H1 (cell line): Measurements from ENCODE around the gene AAMP. TPM values are rescaled to one million over a fixed set of nuclear protein-coding genes. Genes with fewer than 3 reads are reported as not detected.
A peak's percentile ranks its signal among the peaks of the same experiment; 100 is the strongest.

ENCODE experiments used
- CTCF ChIA-PET: fragments of 300-600 bp; sonication (Branson Sonifier 250); formaldehyde crosslinking; loops from one replicate; lab custom pipeline; 2021; ENCODE audit not compliant: partially characterized antibody; lab: Charles Lee
- POLR2A ChIA-PET: fragments of 300-600 bp; sonication (Branson Sonifier 250); formaldehyde crosslinking; loops from one replicate; lab custom pipeline; 2021; ENCODE audit warnings: inconsistent platforms; ENCODE audit not compliant: partially characterized antibody; lab: Charles Lee
- DNase-seq, 2 experiments: peaks; one replicate each; pipeline versions ENCODE4 v3.0.0 to v3.0.0-alpha.2; 2010 to 2022; ENCODE audit warnings: low spot score in 2 of 2, low read depth in 1 of 2, mixed read lengths in 1 of 2
- FAIRE-seq: peaks from 2 replicates; lab custom pipeline; 2011; peaks lifted over from hg19 to GRCh38; lab: Jason Lieb, UNC
- H2AFZ ChIP-seq: 2 replicates; pipeline ENCODE4 v1.8.1; 2012; ENCODE audit warnings: low read length, inconsistent platforms
- H2AK5ac ChIP-seq: 2 replicates; pipeline ENCODE4 v1.6.1; 2013; ENCODE audit warnings: low read depth, low read length
- H2BK120ac ChIP-seq: replicated peaks from 2 replicates; pipeline ENCODE3; 2013; ENCODE audit warnings: low read depth, low read length, inconsistent platforms
- H2BK12ac ChIP-seq: 2 replicates; pipeline ENCODE4 v1.6.1; 2013; ENCODE audit warnings: low read depth, low read length
- H2BK15ac ChIP-seq: 2 replicates; pipeline ENCODE4 v1.6.1; 2013; ENCODE audit warnings: low read length
- H2BK20ac ChIP-seq: 2 replicates; pipeline ENCODE4 v1.6.1; 2013; ENCODE audit warnings: low read length
- H2BK5ac ChIP-seq: 2 replicates; pipeline ENCODE4 v1.6.1; 2013; ENCODE audit warnings: low read depth, low read length
- H3K14ac ChIP-seq: 2 replicates; pipeline ENCODE4 v1.6.1; 2013; ENCODE audit warnings: inconsistent platforms; ENCODE audit not compliant: insufficient read length
- H3K18ac ChIP-seq: 2 replicates; pipeline ENCODE4 v1.6.1; 2013; ENCODE audit warnings: low read length; ENCODE audit errors: extremely low read depth
- H3K23ac ChIP-seq: 2 replicates; pipeline ENCODE4 v1.6.1; 2013; ENCODE audit warnings: inconsistent platforms; ENCODE audit not compliant: insufficient read length
- H3K23me2 ChIP-seq: 2 replicates; pipeline ENCODE4 v1.6.1; 2013; ENCODE audit warnings: low read depth, low read length
- H3K27ac ChIP-seq: 2 replicates; pipeline ENCODE4 v1.6.1; 2011; ENCODE audit warnings: low read depth, low read length, inconsistent platforms
- H3K27me3 ChIP-seq, 4 experiments: replicated peaks in 1 of 4; 1 replicate in 1 of 4; 2 replicates in 3 of 4; pipeline versions ENCODE4 v1.6.1 to v1.8.1; 2011 to 2013; ENCODE audit warnings: low read length in 3 of 4, mild to moderate bottlenecking in 3 of 4, inconsistent platforms in 2 of 4, mixed read lengths in 2 of 4, moderate library complexity in 1 of 4; ENCODE audit not compliant: control insufficient read depth in 3 of 4, insufficient read depth in 3 of 4; ENCODE audit errors: extremely low read depth in 1 of 4
- H3K36me3 ChIP-seq, 4 experiments: 2 replicates each; pipeline versions ENCODE4 v1.6.1 to v1.8.1; 2011 to 2013; ENCODE audit warnings: mild to moderate bottlenecking in 4 of 4, low read length in 3 of 4, moderate library complexity in 2 of 4, control low read depth in 1 of 4, inconsistent platforms in 1 of 4; ENCODE audit not compliant: insufficient read depth in 4 of 4, control insufficient read depth in 2 of 4
- H3K4ac ChIP-seq: replicated peaks from 2 replicates; pipeline ENCODE3; 2013; ENCODE audit warnings: low read length, low read depth, mixed read lengths, inconsistent platforms; ENCODE audit not compliant: insufficient read length
- H3K4me1 ChIP-seq, 4 experiments: replicated peaks in 1 of 4; 1 replicate in 1 of 4; 2 replicates in 3 of 4; pipeline versions ENCODE4 v1.6.1 to v1.8.1; 2011 to 2013; ENCODE audit warnings: low read length in 3 of 4, inconsistent platforms in 2 of 4, mixed read lengths in 1 of 4; ENCODE audit not compliant: insufficient read depth in 4 of 4, control insufficient read depth in 3 of 4
- H3K4me2 ChIP-seq, 2 experiments: 2 replicates each; pipeline versions ENCODE4 v1.6.1 to v1.8.1; 2011 to 2013; ENCODE audit warnings: low read depth in 2 of 2, low read length in 2 of 2, control low read depth in 1 of 2, inconsistent platforms in 1 of 2, mild to moderate bottlenecking in 1 of 2; ENCODE audit not compliant: insufficient read depth in 1 of 2
- H3K4me3 ChIP-seq, 4 experiments: fragments of 200-600, 300-600 bp in 1 of 4; sonication (generic), shearing (Covaris generic), sonication (Bioruptor Twin) in 1 of 4; 2 replicates each; pipeline versions ENCODE4 v1.5.1 to v1.8.1; 2011 to 2016; ENCODE audit warnings: low read length in 4 of 4, low read depth in 3 of 4, control low read depth in 2 of 4, inconsistent platforms in 2 of 4, mild to moderate bottlenecking in 2 of 4, mixed read lengths in 1 of 4, moderate library complexity in 1 of 4; ENCODE audit not compliant: insufficient read depth in 2 of 4; ENCODE audit errors: extremely low read depth in 1 of 4
- H3K56ac ChIP-seq: replicated peaks from 2 replicates; pipeline ENCODE3; 2013; ENCODE audit warnings: low read depth, mild to moderate bottlenecking, mixed read lengths, low read length, inconsistent platforms; ENCODE audit not compliant: insufficient read length
- H3K79me1 ChIP-seq: 2 replicates; pipeline ENCODE4 v1.6.1; 2013; ENCODE audit warnings: low read depth, low read length, control low read depth
- H3K79me2 ChIP-seq, 2 experiments: 2 replicates each; pipeline versions ENCODE4 v1.6.1 to v1.8.1; 2012 to 2013; ENCODE audit warnings: low read length in 2 of 2, mild to moderate bottlenecking in 2 of 2, inconsistent platforms in 1 of 2; ENCODE audit not compliant: insufficient read depth in 2 of 2, control insufficient read depth in 1 of 2
- H3K9ac ChIP-seq, 4 experiments: replicated peaks in 1 of 4; 1 replicate in 1 of 4; 2 replicates in 3 of 4; pipeline versions ENCODE4 v1.6.1 to v1.8.1; 2011 to 2013; ENCODE audit warnings: low read depth in 3 of 4, low read length in 3 of 4, control low read depth in 2 of 4, mild to moderate bottlenecking in 2 of 4, moderate library complexity in 2 of 4, inconsistent platforms in 1 of 4; ENCODE audit errors: extremely low read depth in 1 of 4
- H3K9me3 ChIP-seq, 2 experiments: 2 replicates each; pipeline versions ENCODE4 v1.6.1 to v1.8.1; 2012 to 2013; ENCODE audit warnings: mild to moderate bottlenecking in 2 of 2, moderate library complexity in 2 of 2, control low read depth in 1 of 2, inconsistent platforms in 1 of 2, low read depth in 1 of 2, low read length in 1 of 2, mixed read lengths in 1 of 2; ENCODE audit not compliant: insufficient read depth in 2 of 2
- H4K20me1 ChIP-seq, 2 experiments: replicated peaks in 1 of 2; 2 replicates each; pipeline versions ENCODE3 to v1.8.1; 2011 to 2013; ENCODE audit warnings: inconsistent platforms in 2 of 2, low read length in 2 of 2, mild to moderate bottlenecking in 1 of 2; ENCODE audit not compliant: insufficient read depth in 2 of 2, control insufficient read depth in 1 of 2
- H4K5ac ChIP-seq: 2 replicates; pipeline ENCODE4 v1.6.1; 2013; ENCODE audit warnings: low read length, low read depth, mixed read lengths, inconsistent platforms; ENCODE audit not compliant: insufficient read length
- H4K8ac ChIP-seq: 2 replicates; pipeline ENCODE4 v1.8.0; 2013; ENCODE audit warnings: mild to moderate bottlenecking, moderate library complexity, low read length, inconsistent platforms; ENCODE audit not compliant: insufficient read depth; ENCODE audit errors: extremely low read depth
- H4K91ac ChIP-seq: replicated peaks from 2 replicates; pipeline ENCODE3; 2013; ENCODE audit warnings: low read length, mixed read lengths, inconsistent platforms; ENCODE audit not compliant: insufficient read length
- CHD1 ChIP-seq: IDR thresholded peaks from 2 replicates; pipeline ENCODE4 v1.6.1; 2012; ENCODE audit warnings: low read depth, low read length, improper control_type of control experiment
- CHD2 ChIP-seq: IDR thresholded peaks from 2 replicates; pipeline ENCODE4 v1.6.1; 2012; ENCODE audit warnings: low read length, improper control_type of control experiment
- EZH2 ChIP-seq: fragments of 200-600 bp; sonication (generic); IDR thresholded peaks from 2 replicates; pipeline ENCODE4 v1.7.1; 2012; ENCODE audit warnings: low read depth, mild to moderate bottlenecking, moderate library complexity, low read length, inconsistent platforms; ENCODE audit not compliant: severe bottlenecking
- GTF2F1 ChIP-seq: IDR thresholded peaks from 2 replicates; pipeline ENCODE4 v1.6.1; 2012; ENCODE audit warnings: low read depth, low read length, improper control_type of control experiment, borderline replicate concordance
- KDM1A ChIP-seq: fragments of 200-600, 300-600 bp; sonication (generic); IDR thresholded peaks from 2 replicates; pipeline ENCODE4 v1.7.1; 2016; ENCODE audit warnings: mild to moderate bottlenecking, low read length, borderline replicate concordance
- POLR2AphosphoS5 ChIP-seq: IDR thresholded peaks from 2 replicates; pipeline ENCODE4 v1.6.1; 2011; ENCODE audit warnings: low read depth, low read length
- SIN3A ChIP-seq, 2 experiments: IDR thresholded peaks in 1 of 2; conservative IDR thresholded peaks in 1 of 2; 2 replicates each; pipeline ENCODE4 v1.6.1; 2011 to 2012; ENCODE audit warnings: low read length in 2 of 2, improper control_type of control experiment in 1 of 2, low read depth in 1 of 2, mild to moderate bottlenecking in 1 of 2
- TAF7 ChIP-seq: optimal IDR thresholded peaks from 2 replicates; pipeline ENCODE3; 2011; ENCODE audit warnings: low read depth, mild to moderate bottlenecking, inconsistent platforms, low read length, moderate library complexity, borderline replicate concordance
- ZNF274 ChIP-seq: IDR thresholded peaks from 2 replicates; pipeline ENCODE4 v1.7.0; 2012; ENCODE audit warnings: low read length, borderline replicate concordance; ENCODE audit errors: extremely low read depth
- WGBS, 2 experiments: shearing (Covaris generic) in 1 of 2; methylation state at CpG; one replicate each; pipeline versions ENCODE4 v1.1.6 to v1.1.7; 2013 to 2015; ENCODE audit warnings: low lambda C conversion rate in 2 of 2, mixed read lengths in 2 of 2, inconsistent platforms in 1 of 2, low coverage in 1 of 2, missing lambda C conversion rate in 1 of 2; ENCODE audit not compliant: insufficient replicate concordance in 2 of 2, insufficient coverage in 1 of 2, insufficient read length in 1 of 2; ENCODE audit errors: extremely low coverage in 1 of 2, missing lambda C conversion rate in 1 of 2; 5-methylcytosine and 5-hydroxymethylcytosine counted together
- polyA plus RNA-seq, 7 experiments: library from polyadenylated mRNA; depleted of rRNA in 3 of 7; stranded (reverse) in 5 of 7; unstranded in 2 of 7; fragments of >200 nt in 5 of 7; fragments of 200-250 nt in 2 of 7; gene quantifications; 1 replicate in 5 of 7; 2 replicates in 1 of 7; 4 replicates in 1 of 7; pipeline versions ENCODE4 v1.2.1 to v1.2.3, GENCODE V29; 2011 to 2013; ENCODE audit warnings: missing spikeins in 2 of 7, mixed read lengths in 2 of 7
- total RNA-seq: library from RNA; stranded (reverse); fragmentation: NEBNext Ultra II Directional; extraction: Animal tissue kit (Norgen Biotek cat#: 25700); gene quantifications from 2 replicates; pipeline ENCODE4 v1.2.1, GENCODE V29; 2021

AAMP gene
- total and polyA plus RNA-seq, 2 of the 8 experiments (the other 6 are each of a cell fraction or from before 2014, with no cell fraction given), result 119 to 125 TPM

DNA sequence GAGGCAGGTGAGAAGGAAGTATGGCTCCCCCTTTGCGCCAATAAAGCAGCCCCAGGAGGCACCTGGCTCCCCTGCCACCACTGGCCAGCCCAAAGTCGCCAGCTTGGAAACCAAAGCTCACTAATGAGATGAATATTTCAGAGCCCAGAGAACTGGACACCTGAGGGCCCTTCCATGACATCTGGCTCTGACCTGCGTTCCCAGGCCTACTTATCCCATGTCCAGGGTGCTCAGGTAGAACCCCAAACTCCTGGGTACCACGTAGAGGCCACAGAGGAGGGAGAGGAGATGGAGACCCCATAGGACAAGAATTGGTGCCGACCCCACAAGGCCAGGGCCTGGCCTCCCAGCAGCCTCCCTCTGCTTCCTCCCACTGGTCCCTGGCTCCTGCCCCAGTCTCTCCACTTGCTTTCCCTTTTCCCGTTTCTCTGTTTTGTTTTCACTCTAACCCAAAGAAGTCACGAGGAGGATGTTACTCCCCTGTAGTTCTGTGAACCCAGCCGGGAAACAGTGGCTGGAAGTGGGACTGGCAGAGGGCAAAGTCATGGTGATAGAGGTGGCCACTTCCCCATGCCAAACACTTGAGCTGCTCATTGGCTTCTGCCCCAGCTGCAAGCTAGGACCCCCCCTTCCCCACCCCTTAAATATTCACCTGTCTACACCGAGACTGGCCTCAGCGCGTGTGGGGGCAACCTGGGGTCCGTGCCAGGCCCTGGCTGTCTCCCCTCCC lies 21.5 kb upstream of the AAMP start:
- peak overlapping the region; percentile 77; the same call in 1 of the 2 replicates for H2BK12ac ChIP-seq
- no peak overlapping the region for H3K14ac ChIP-seq
- H3K79me2 ChIP-seq, result no peaks in the 10 kb centered on the region
- H2AFZ ChIP-seq, result no peak overlapping the region
- WGBS, 2 experiments, result 82% methylated on average over 9 of the region's 12 CpGs; no CpG with 5 or more reads in 1 of the 2 experiments
- no peak overlapping the region for H2BK120ac ChIP-seq
- no peak overlapping the region for H2BK15ac ChIP-seq
- no peak overlapping the region; the same call in 1 of the 2 replicates for H2BK5ac ChIP-seq
- H3K27me3 ChIP-seq, result no peaks in the 10 kb centered on the region
- no peak overlapping the region for H2AK5ac ChIP-seq
- H4K5ac ChIP-seq, result no peak overlapping the region
- peak overlapping the region; percentile 51 to 66 (median 64) for H3K4me3 ChIP-seq
- peaks cover 5% of the 10 kb centered on the region; the same call in 1 of the 2 replicates for H3K23me2 ChIP-seq
- H3K18ac ChIP-seq, result peak overlapping the region; percentile 36; the same call in 1 of the 2 replicates
- H3K36me3 ChIP-seq, result no peaks in the 10 kb centered on the region
- ChIA-PET POLR2A (interaction anchor here (1.1 to 1.7 kb wide), 6 partner anchors 9 to 42 kb away, joined by 3 to 4 read pairs (median 3); partner anchors contain the start of genes AAMP and PNKD), CTCF (interaction anchor here (0.7 to 12.1 kb wide), 14 partner anchors 8 to 103 kb away, joined by 3 to 94 read pairs (median 4); partner anchors contain the start of genes AAMP, CATIP and PNKD)
- H3K4me2 ChIP-seq, result peak overlapping the region; percentile 72 to 82
- no peak for FAIRE-seq
- no peak overlapping the region for H2BK20ac ChIP-seq
- no peak overlapping the region for H3K56ac ChIP-seq
- H3K27ac ChIP-seq, result no peak overlapping the region
- DNase-seq, result no peak
- no peak overlapping the region for H3K4ac ChIP-seq
- H3K23ac ChIP-seq, result no peak overlapping the region
- peaks cover 5 to 14% (median 9%) of the 10 kb centered on the region in 4 experiments; a peak in 6 of 7 replicates for H3K4me1 ChIP-seq
- peak overlapping the region; percentile 15; the same call in 1 of the 2 replicates for H4K8ac ChIP-seq
- no peaks in the 10 kb centered on the region for H4K20me1 ChIP-seq
- H3K79me1 ChIP-seq, result 0 out of 2 replicates have a peak, but pooled peaks cover 4% of the 10 kb centered on the region
- H3K9me3 ChIP-seq, result no peaks in the 10 kb centered on the region
- H3K9ac ChIP-seq, result peak overlapping the region in 2 of 4 experiments; percentile 59 to 62; a peak in 3 of 7 replicates
- H4K91ac ChIP-seq, result peak overlapping the region; percentile 0
- TF ChIP-seq SIN3A (conservative IDR thresholded peaks at IDR 0.05 in 1 of 2, IDR thresholded peaks at IDR 0.05 in 1 of 2; ENCODE audit: low read depth in 1 of 2, low read length in 2 of 2), result no peak
- no peak for TF ChIP-seq EZH2
- no peak for TF ChIP-seq TAF7
- TF ChIP-seq GTF2F1, result no peak
- TF ChIP-seq CHD1, result no peak
- TF ChIP-seq CHD2, result no peak
- no peak for TF ChIP-seq ZNF274
- TF ChIP-seq POLR2AphosphoS5, result no peak
- no peak for TF ChIP-seq KDM1A
